Stimulated activated naive CD8-positive, alpha-beta T cell treated with anti-CD3 and anti-CD28 coated beads, Interleukin-15, Interleukin-2, amounts not matched to agents 100 ng/mL and 50 ng/mL, for 24 hours (primary cell): ENCODE results near the gene NBEA.

ENCODE experiments used
- H3K27ac Mint-ChIP-seq: one replicate; pipeline ENCODE4 v1.8.0; 2021; ENCODE audit warnings: mild to moderate bottlenecking, mixed read lengths
- H3K27me3 Mint-ChIP-seq: one replicate; pipeline ENCODE4 v1.8.0; 2021; ENCODE audit warnings: mixed read lengths
- H3K36me3 Mint-ChIP-seq: one replicate; pipeline ENCODE4 v1.8.0; 2021; ENCODE audit warnings: low read depth, mixed read lengths
- H3K4me1 Mint-ChIP-seq: one replicate; pipeline ENCODE4 v1.8.0; 2021; ENCODE audit warnings: low read depth, mixed read lengths
- H3K4me3 Mint-ChIP-seq: one replicate; pipeline ENCODE4 v1.8.0; 2021; ENCODE audit warnings: mild to moderate bottlenecking, mixed read lengths
- H3K9me3 Mint-ChIP-seq: one replicate; pipeline ENCODE4 v1.8.0; 2021; ENCODE audit warnings: mixed read lengths

Gene NBEA

GRCh38 chr13:35695448-35695770, 753.3 kb downstream of the NBEA start:
- Mint-ChIP-seq H3K36me3 (no peaks in the 10 kb centered on the region), H3K27me3 (no peaks in the 10 kb centered on the region), H3K4me1 (no peaks in the 10 kb centered on the region), H3K9me3 (no peaks in the 10 kb centered on the region), H3K27ac (no peak overlapping the region), H3K4me3 (no peak overlapping the region)

GRCh38 chr13:35697186-35697730, 755.2 kb downstream of the NBEA start:
- Mint-ChIP-seq H3K27ac (no peak overlapping the region), H3K4me1 (no peaks in the 10 kb centered on the region), H3K4me3 (no peak overlapping the region), H3K36me3 (no peaks in the 10 kb centered on the region), H3K27me3 (no peaks in the 10 kb centered on the region), H3K9me3 (no peaks in the 10 kb centered on the region)

- H3K9me3 Mint-ChIP-seq: peaks cover 5% of the 10 kb centered on the region
- H3K4me1 Mint-ChIP-seq: no peaks in the 10 kb centered on the region
- peaks cover 5% of the 10 kb centered on the region for H3K27me3 Mint-ChIP-seq
- no peaks in the 10 kb centered on the region for H3K36me3 Mint-ChIP-seq
- H3K4me3 Mint-ChIP-seq: no peak overlapping the region
- H3K27ac Mint-ChIP-seq: no peak overlapping the region
Measured at GRCh38 chr13:35698911-35699576, 757.0 kb downstream of the NBEA start.

GRCh38 chr13:35699825-35700510, 757.9 kb downstream of the NBEA start:
- Mint-ChIP-seq H3K9me3 (peaks cover 7% of the 10 kb centered on the region), H3K27ac (no peak overlapping the region), H3K36me3 (no peaks in the 10 kb centered on the region), H3K27me3 (peaks cover 5% of the 10 kb centered on the region), H3K4me1 (no peaks in the 10 kb centered on the region), H3K4me3 (no peak overlapping the region)

- Mint-ChIP-seq H3K4me1 (no peaks in the 10 kb centered on the region), H3K4me3 (no peak overlapping the region), H3K9me3 (peaks cover 7% of the 10 kb centered on the region), H3K27ac (no peak overlapping the region), H3K27me3 (peaks cover 5% of the 10 kb centered on the region), H3K36me3 (no peaks in the 10 kb centered on the region)
Measured at GRCh38 chr13:35700671-35701070, 758.6 kb downstream of the NBEA start.

GRCh38 chr13:35702316-35702715, 760.2 kb downstream of the NBEA start:
- Mint-ChIP-seq H3K27ac (no peak overlapping the region), H3K9me3 (peaks cover 7% of the 10 kb centered on the region), H3K4me3 (no peak overlapping the region), H3K36me3 (no peaks in the 10 kb centered on the region), H3K27me3 (peaks cover 5% of the 10 kb centered on the region), H3K4me1 (no peaks in the 10 kb centered on the region)

- no peaks in the 10 kb centered on the region for H3K36me3 Mint-ChIP-seq
- H3K9me3 Mint-ChIP-seq: peaks cover 7% of the 10 kb centered on the region
- no peaks in the 10 kb centered on the region for H3K4me1 Mint-ChIP-seq
- H3K4me3 Mint-ChIP-seq: no peak overlapping the region
- peaks cover 5% of the 10 kb centered on the region for H3K27me3 Mint-ChIP-seq
- no peak overlapping the region for H3K27ac Mint-ChIP-seq
Measured at GRCh38 chr13:35703061-35703460, 761.0 kb downstream of the NBEA start.

- Mint-ChIP-seq H3K27me3 (peaks cover 5% of the 10 kb centered on the region), H3K27ac (no peak overlapping the region), H3K36me3 (no peaks in the 10 kb centered on the region), H3K9me3 (peaks cover 7% of the 10 kb centered on the region), H3K4me3 (no peak overlapping the region), H3K4me1 (no peaks in the 10 kb centered on the region)
Measured at GRCh38 chr13:35704331-35704730, 762.3 kb downstream of the NBEA start.

GRCh38 chr13:35706281-35706680, 764.2 kb downstream of the NBEA start:
- Mint-ChIP-seq H3K36me3 (no peaks in the 10 kb centered on the region), H3K4me1 (no peaks in the 10 kb centered on the region), H3K4me3 (no peak overlapping the region), H3K27me3 (peaks cover 5% of the 10 kb centered on the region), H3K27ac (no peak overlapping the region), H3K9me3 (peaks cover 7% of the 10 kb centered on the region)

GRCh38 chr13:35706721-35707120, 764.7 kb downstream of the NBEA start:
- H3K27me3 Mint-ChIP-seq: peaks cover 5% of the 10 kb centered on the region
- H3K4me1 Mint-ChIP-seq: no peaks in the 10 kb centered on the region
- no peaks in the 10 kb centered on the region for H3K36me3 Mint-ChIP-seq
- no peak overlapping the region for H3K27ac Mint-ChIP-seq
- H3K4me3 Mint-ChIP-seq: no peak overlapping the region
- H3K9me3 Mint-ChIP-seq: peaks cover 7% of the 10 kb centered on the region

- Mint-ChIP-seq H3K27me3 (no peaks in the 10 kb centered on the region), H3K4me1 (no peaks in the 10 kb centered on the region), H3K4me3 (no peak overlapping the region), H3K36me3 (no peaks in the 10 kb centered on the region), H3K9me3 (no peaks in the 10 kb centered on the region), H3K27ac (no peak overlapping the region)
Measured at GRCh38 chr13:35711909-35712308, 769.8 kb downstream of the NBEA start.

GRCh38 chr13:35712907-35713761, 771.1 kb downstream of the NBEA start:
- H3K9me3 Mint-ChIP-seq: no peaks in the 10 kb centered on the region
- no peak overlapping the region for H3K4me3 Mint-ChIP-seq
- H3K4me1 Mint-ChIP-seq: no peaks in the 10 kb centered on the region
- H3K36me3 Mint-ChIP-seq: no peaks in the 10 kb centered on the region
- no peak overlapping the region for H3K27ac Mint-ChIP-seq
- no peaks in the 10 kb centered on the region for H3K27me3 Mint-ChIP-seq

GRCh38 chr13:35714121-35714520, 772.1 kb downstream of the NBEA start:
- Mint-ChIP-seq H3K36me3 (no peaks in the 10 kb centered on the region), H3K4me3 (no peak overlapping the region), H3K27me3 (no peaks in the 10 kb centered on the region), H3K9me3 (no peaks in the 10 kb centered on the region), H3K27ac (no peak overlapping the region), H3K4me1 (no peaks in the 10 kb centered on the region)

- Mint-ChIP-seq H3K4me3 (no peak overlapping the region), H3K4me1 (no peaks in the 10 kb centered on the region), H3K27me3 (peaks cover 4% of the 10 kb centered on the region), H3K36me3 (no peaks in the 10 kb centered on the region), H3K27ac (no peak overlapping the region), H3K9me3 (no peaks in the 10 kb centered on the region)
Measured at GRCh38 chr13:35714588-35715377, 772.7 kb downstream of the NBEA start.
